ENCODE results near the gene ZNF385B. TPM values are rescaled to one million over a fixed set of nuclear protein-coding genes. Genes with fewer than 3 reads are reported as not detected.

The ZNF385B gene
- total and polyA plus RNA-seq, 10 of the 15 experiments (the other 5 are each of a cell fraction or from before 2014, with no cell fraction given) = not detected

GRCh38 chr2:179521944-179522343, 339.5 kb downstream of the ZNF385B start (continued):
- TF ChIP-seq, protein P1, sequence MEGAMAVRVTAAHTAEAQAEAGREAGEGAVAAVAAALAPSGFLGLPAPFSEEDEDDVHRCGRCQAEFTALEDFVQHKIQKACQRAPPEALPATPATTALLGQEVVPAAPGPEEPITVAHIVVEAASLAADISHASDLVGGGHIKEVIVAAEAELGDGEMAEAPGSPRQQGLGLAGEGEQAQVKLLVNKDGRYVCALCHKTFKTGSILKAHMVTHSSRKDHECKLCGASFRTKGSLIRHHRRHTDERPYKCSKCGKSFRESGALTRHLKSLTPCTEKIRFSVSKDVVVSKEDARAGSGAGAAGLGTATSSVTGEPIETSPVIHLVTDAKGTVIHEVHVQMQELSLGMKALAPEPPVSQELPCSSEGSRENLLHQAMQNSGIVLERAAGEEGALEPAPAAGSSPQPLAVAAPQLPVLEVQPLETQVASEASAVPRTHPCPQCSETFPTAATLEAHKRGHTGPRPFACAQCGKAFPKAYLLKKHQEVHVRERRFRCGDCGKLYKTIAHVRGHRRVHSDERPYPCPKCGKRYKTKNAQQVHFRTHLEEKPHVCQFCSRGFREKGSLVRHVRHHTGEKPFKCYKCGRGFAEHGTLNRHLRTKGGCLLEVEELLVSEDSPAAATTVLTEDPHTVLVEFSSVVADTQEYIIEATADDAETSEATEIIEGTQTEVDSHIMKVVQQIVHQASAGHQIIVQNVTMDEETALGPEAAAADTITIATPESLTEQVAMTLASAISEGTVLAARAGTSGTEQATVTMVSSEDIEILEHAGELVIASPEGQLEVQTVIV (IDR thresholded peaks at IDR 0.05; ENCODE audit: borderline replicate concordance, partially characterized antibody) = no peak
- no peak for TF ChIP-seq ASH2L (IDR thresholded peaks at IDR 0.05; ENCODE audit: borderline replicate concordance, low read depth)
- no peak for TF ChIP-seq SPI1 (IDR thresholded peaks at IDR 0.05; ENCODE audit: borderline replicate concordance, insufficient read depth, low read depth, low read length)
- TF ChIP-seq REST (IDR thresholded peaks at IDR 0.05; ENCODE audit: low read depth, low read length) = no peak
- no peak for TF ChIP-seq NBN (IDR thresholded peaks at IDR 0.05)
- no peak for TF ChIP-seq MYB (IDR thresholded peaks at IDR 0.05; ENCODE audit: borderline replicate concordance, low read depth, low read length)

- no peak overlapping the region for H3K4me3 ChIP-seq
- H3K79me2 ChIP-seq (ENCODE audit: control insufficient read depth, insufficient read depth, low read length) = no peaks in the 10 kb centered on the region
- TF ChIP-seq HDAC6 (IDR thresholded peaks at IDR 0.05; ENCODE audit: unreplicated experiment) (no peak), SMAD5 (IDR thresholded peaks at IDR 0.05; ENCODE audit: low read depth) (no peak), TAF1 (IDR thresholded peaks at IDR 0.05; ENCODE audit: borderline replicate concordance, low read depth, low read length) (no peak), SP1 (IDR thresholded peaks at IDR 0.05; ENCODE audit: low read depth, low read length) (no peak), ZZZ3 (IDR thresholded peaks at IDR 0.05; ENCODE audit: control insufficient read depth, insufficient read length, low read depth) (no peak), TBL1XR1 (IDR thresholded peaks at IDR 0.05; ENCODE audit: low read depth, low read length) (no peak), ETV6 (conservative IDR thresholded peaks at IDR 0.05 in 1 of 2, IDR thresholded peaks at IDR 0.05 in 1 of 2; ENCODE audit: borderline replicate concordance in 1 of 2, low read depth in 1 of 2) (no peak), RUNX3 (IDR thresholded peaks at IDR 0.05; ENCODE audit: low read length) (no peak), SMAD1 (IDR thresholded peaks at IDR 0.05; ENCODE audit: low read depth, partially characterized antibody) (no peak)
- ChIA-PET RAD21 (ENCODE audit: unreplicated experiment) (no interaction called here), SMC1A (ENCODE audit: uncharacterized antibody, unreplicated experiment) (no interaction called here), CTCF (no interaction called here), POLR2A (no interaction called here)
- no peaks in the 10 kb centered on the region for H4K20me1 ChIP-seq (ENCODE audit: control insufficient read depth, insufficient read depth)
- ATAC-seq = no peak
- H3K4me2 ChIP-seq (ENCODE audit: control insufficient read depth, insufficient read depth) = no peak overlapping the region
- no peak overlapping the region for H3K27ac ChIP-seq (ENCODE audit: control insufficient read depth, insufficient read depth)
- no peaks in the 10 kb centered on the region; a peak in 1 of 4 replicates for H3K27me3 ChIP-seq (replicated peaks in 1 of 2; ENCODE audit: control insufficient read depth in 2 of 2, insufficient read depth in 2 of 2, low read length in 1 of 2)
- FAIRE-seq = no peak
- intact Hi-C loops (cut with micrococcal nuclease; ENCODE audit: unreplicated experiment) = no loop called here
- H3K9me3 ChIP-seq (replicated peaks; ENCODE audit: control insufficient read depth, insufficient read depth, low read length) = no peaks in the 10 kb centered on the region
- DNase-seq (ENCODE audit: low read depth, low spot score) = no peak
- H3K36me3 ChIP-seq (ENCODE audit: control insufficient read depth in 2 of 2, insufficient read depth in 2 of 2, low read length in 1 of 2) = no peaks in the 10 kb centered on the region
- BruUV-seq (replicated peaks) = no TSS peak
- 48% methylated on average over 4 of the region's 4 CpGs for WGBS (ENCODE audit: insufficient coverage, insufficient replicate concordance, low lambda C conversion rate, missing lambda C conversion rate)
- no peak overlapping the region for H2AFZ ChIP-seq (ENCODE audit: control insufficient read depth, low read depth, low read length)
- H3K4me1 ChIP-seq (ENCODE audit: control insufficient read depth, insufficient read depth, low read length) = no peaks in the 10 kb centered on the region
- in situ Hi-C loops (cut with MboI) = no loop called here
- H3K9ac ChIP-seq (ENCODE audit: control insufficient read depth, insufficient read depth, low read length) = no peak overlapping the region
Measured at GRCh38 chr2:179518830-179519229, 342.6 kb downstream of the ZNF385B start.
